ENCODE measurements around the gene KLHDC10.
"Not testable (repeated sequence)": the region's sequence is repeated elsewhere in the genome, so short reads cannot be mapped to it uniquely, and the experiment has no call there.

DNA sequence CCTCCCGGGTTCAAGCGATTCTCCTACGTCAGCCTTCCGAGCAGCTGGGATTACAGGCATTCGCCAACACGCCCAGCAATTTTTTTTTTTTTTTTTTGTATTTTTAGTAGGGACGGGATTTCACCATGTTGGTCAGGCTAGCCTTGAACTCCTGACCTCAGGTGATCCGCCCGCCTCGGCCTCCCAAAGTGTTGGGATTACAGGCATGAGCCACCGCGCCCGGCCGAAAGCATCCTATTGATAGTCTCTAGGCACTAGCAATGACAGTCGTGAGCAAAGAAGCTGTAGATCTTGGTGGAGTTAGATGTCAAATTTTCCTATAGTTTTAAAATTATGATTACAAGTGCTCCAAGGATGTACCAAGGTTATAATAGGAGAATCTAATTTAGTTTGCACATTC, 18.1 kb upstream of the KLHDC10 start:
- TF ChIP-seq RAD21 (CRISPR knock-in tag; IDR thresholded peaks at IDR 0.05); CC2D1A (CRISPR knock-in tag; IDR thresholded peaks at IDR 0.05); ETV6 (CRISPR knock-in tag; conservative IDR thresholded peaks at IDR 0.05); ZNF577 (CRISPR knock-in tag; IDR thresholded peaks at IDR 0.05; ENCODE audit: borderline replicate concordance, low read depth): not testable (repeated sequence)
- TF ChIP-seq, protein P1, sequence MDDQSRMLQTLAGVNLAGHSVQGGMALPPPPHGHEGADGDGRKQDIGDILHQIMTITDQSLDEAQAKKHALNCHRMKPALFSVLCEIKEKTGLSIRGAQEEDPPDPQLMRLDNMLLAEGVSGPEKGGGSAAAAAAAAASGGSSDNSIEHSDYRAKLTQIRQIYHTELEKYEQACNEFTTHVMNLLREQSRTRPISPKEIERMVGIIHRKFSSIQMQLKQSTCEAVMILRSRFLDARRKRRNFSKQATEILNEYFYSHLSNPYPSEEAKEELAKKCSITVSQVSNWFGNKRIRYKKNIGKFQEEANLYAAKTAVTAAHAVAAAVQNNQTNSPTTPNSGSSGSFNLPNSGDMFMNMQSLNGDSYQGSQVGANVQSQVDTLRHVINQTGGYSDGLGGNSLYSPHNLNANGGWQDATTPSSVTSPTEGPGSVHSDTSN (CRISPR knock-in tag; IDR thresholded peaks at IDR 0.05; ENCODE audit: borderline replicate concordance), result not testable (repeated sequence)
- TF ChIP-seq, protein P2, sequence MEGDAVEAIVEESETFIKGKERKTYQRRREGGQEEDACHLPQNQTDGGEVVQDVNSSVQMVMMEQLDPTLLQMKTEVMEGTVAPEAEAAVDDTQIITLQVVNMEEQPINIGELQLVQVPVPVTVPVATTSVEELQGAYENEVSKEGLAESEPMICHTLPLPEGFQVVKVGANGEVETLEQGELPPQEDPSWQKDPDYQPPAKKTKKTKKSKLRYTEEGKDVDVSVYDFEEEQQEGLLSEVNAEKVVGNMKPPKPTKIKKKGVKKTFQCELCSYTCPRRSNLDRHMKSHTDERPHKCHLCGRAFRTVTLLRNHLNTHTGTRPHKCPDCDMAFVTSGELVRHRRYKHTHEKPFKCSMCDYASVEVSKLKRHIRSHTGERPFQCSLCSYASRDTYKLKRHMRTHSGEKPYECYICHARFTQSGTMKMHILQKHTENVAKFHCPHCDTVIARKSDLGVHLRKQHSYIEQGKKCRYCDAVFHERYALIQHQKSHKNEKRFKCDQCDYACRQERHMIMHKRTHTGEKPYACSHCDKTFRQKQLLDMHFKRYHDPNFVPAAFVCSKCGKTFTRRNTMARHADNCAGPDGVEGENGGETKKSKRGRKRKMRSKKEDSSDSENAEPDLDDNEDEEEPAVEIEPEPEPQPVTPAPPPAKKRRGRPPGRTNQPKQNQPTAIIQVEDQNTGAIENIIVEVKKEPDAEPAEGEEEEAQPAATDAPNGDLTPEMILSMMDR (CRISPR knock-in tag; IDR thresholded peaks at IDR 0.05), result not testable (repeated sequence)
